Endothelial cell of umbilical vein (primary cell): ENCODE data around the gene DOC2B. TPM values are rescaled to one million over a fixed set of nuclear protein-coding genes. Genes with fewer than 3 reads are reported as not detected.

Experiments
- BruUV-seq: library from RNA; stranded (reverse); fragments of 400-500 nt; replicated peaks from 2 replicates; lab custom pipeline; 2021; lab: Mats Ljungman, UMichigan
- CTCF ChIA-PET: fragments of 300-600, 350-600 bp; sonication (Branson Sonifier 250); formaldehyde crosslinking; loops from one replicate; lab custom pipeline; 2021; ENCODE audit warnings: antibody characterized with exemption, inconsistent platforms; lab: Charles Lee
- POLR2A ChIA-PET: fragments of 300-600, 350-600 bp; sonication (Branson Sonifier 250); formaldehyde crosslinking; loops from one replicate; lab custom pipeline; 2021; ENCODE audit warnings: antibody characterized with exemption, inconsistent platforms; lab: Charles Lee
- DNase-seq: peaks from one replicate; pipeline ENCODE4 v3.0.0-alpha.2; 2011; ENCODE audit warnings: low read depth, low spot score
- FAIRE-seq: peaks from 2 replicates; lab custom pipeline; 2011; peaks lifted over from hg19 to GRCh38; lab: Jason Lieb, UNC
- H2AFZ ChIP-seq: 2 replicates; pipeline ENCODE4 v1.6.0; 2012; ENCODE audit warnings: low read depth, low read length, control low read depth, inconsistent platforms
- H3K27ac ChIP-seq: 2 replicates; pipeline ENCODE4 v1.5.1; 2011; ENCODE audit warnings: low read depth, mild to moderate bottlenecking, control low read depth, low read length, moderate library complexity; ENCODE audit not compliant: insufficient read depth
- H3K27me3 ChIP-seq, 2 experiments: 2 replicates each; pipeline versions ENCODE4 v1.6.0 to v1.6.1; 2011; ENCODE audit warnings: low read length in 2 of 2, mixed read lengths in 1 of 2; ENCODE audit not compliant: control insufficient read depth in 2 of 2, insufficient read depth in 2 of 2
- H3K36me3 ChIP-seq, 2 experiments: 2 replicates in 1 of 2; 3 replicates in 1 of 2; pipeline ENCODE4 v1.5.1; 2011; ENCODE audit warnings: low read length in 2 of 2, mild to moderate bottlenecking in 1 of 2, moderate library complexity in 1 of 2; ENCODE audit not compliant: control insufficient read depth in 2 of 2, insufficient read depth in 2 of 2; ENCODE audit errors: extremely low read depth in 1 of 2
- H3K4me1 ChIP-seq: 3 replicates; pipeline ENCODE4 v1.5.1; 2011; ENCODE audit warnings: mild to moderate bottlenecking, low read length; ENCODE audit not compliant: control insufficient read depth, insufficient read depth; ENCODE audit errors: extremely low read depth
- H3K4me2 ChIP-seq: 2 replicates; pipeline ENCODE4 v1.6.1; 2011; ENCODE audit warnings: low read length, control low read depth, mixed read lengths; ENCODE audit not compliant: insufficient read depth
- H3K4me3 ChIP-seq, 3 experiments: fragments of 200-600 bp in 1 of 3; sonication (generic), shearing (Covaris generic) in 1 of 3; replicated peaks in 1 of 3; 2 replicates each; pipeline ENCODE4 v1.5.1; 2011 to 2016; ENCODE audit warnings: control low read depth in 3 of 3, low read length in 3 of 3, mild to moderate bottlenecking in 2 of 3, inconsistent platforms in 1 of 3, low read depth in 1 of 3, moderate library complexity in 1 of 3; ENCODE audit not compliant: insufficient read depth in 1 of 3
- H3K79me2 ChIP-seq: 2 replicates; pipeline ENCODE4 v1.6.0; 2012; ENCODE audit warnings: low read length, inconsistent platforms; ENCODE audit not compliant: control insufficient read depth, insufficient read depth
- H3K9ac ChIP-seq: replicated peaks from 2 replicates; pipeline ENCODE3; 2011; ENCODE audit warnings: low read length, control low read depth; ENCODE audit not compliant: insufficient read depth; ENCODE audit errors: extremely low read depth
- H3K9me1 ChIP-seq: replicated peaks from 3 replicates; pipeline ENCODE4 v1.6.0; 2011; ENCODE audit warnings: mild to moderate bottlenecking, low read length; ENCODE audit not compliant: control insufficient read depth, insufficient read depth; ENCODE audit errors: extremely low read depth
- H3K9me3 ChIP-seq: replicated peaks from 2 replicates; pipeline ENCODE4 v1.5.1; 2012; ENCODE audit warnings: low read length, inconsistent platforms; ENCODE audit not compliant: control insufficient read depth, insufficient read depth
- H4K20me1 ChIP-seq: replicated peaks from 2 replicates; pipeline ENCODE3; 2011; ENCODE audit warnings: mild to moderate bottlenecking, low read length; ENCODE audit not compliant: control insufficient read depth, insufficient read depth; ENCODE audit errors: extremely low read depth
- EZH2 ChIP-seq: IDR thresholded peaks from 2 replicates; pipeline ENCODE4 v1.6.1; 2012; ENCODE audit warnings: borderline replicate concordance, low read depth, mild to moderate bottlenecking, moderate library complexity, low read length, inconsistent platforms; ENCODE audit not compliant: severe bottlenecking
- FOS ChIP-seq: IDR thresholded peaks from 2 replicates; pipeline ENCODE4 v1.6.1; 2011; ENCODE audit warnings: mild to moderate bottlenecking, low read length, moderate library complexity, borderline replicate concordance; ENCODE audit not compliant: insufficient read depth
- GATA2 ChIP-seq: IDR thresholded peaks from 2 replicates; pipeline ENCODE4 v1.7.0; 2011; ENCODE audit warnings: low read depth, mild to moderate bottlenecking, moderate library complexity, mixed read lengths, low read length; ENCODE audit not compliant: insufficient read length, insufficient read depth
- JUN ChIP-seq: IDR thresholded peaks from 2 replicates; pipeline ENCODE4 v1.6.1; 2011; ENCODE audit warnings: borderline replicate concordance, low read depth; ENCODE audit not compliant: insufficient read length, insufficient read depth
- MAX ChIP-seq: IDR thresholded peaks from 2 replicates; pipeline ENCODE4 v1.6.1; 2011; ENCODE audit not compliant: insufficient read depth, insufficient read length
- MYC ChIP-seq: IDR thresholded peaks from one replicate; pipeline ENCODE4 v1.6.1; 2011; ENCODE audit warnings: mild to moderate bottlenecking, low read depth, low read length
- POLR2A ChIP-seq: IDR thresholded peaks from 2 replicates; pipeline ENCODE4 v1.6.1; 2012; ENCODE audit warnings: low read depth, mild to moderate bottlenecking, control low read depth, low read length
- POLR2AphosphoS5 ChIP-seq: IDR thresholded peaks from 2 replicates; pipeline ENCODE4 v1.6.1; 2012; ENCODE audit warnings: low read depth, mild to moderate bottlenecking, control low read depth, low read length, moderate library complexity; ENCODE audit not compliant: insufficient read depth
- dilution Hi-C: fragments of 300-500 bp; cut with MboI; formaldehyde crosslinking; loops from one replicate; pipeline ENCODE4 v1.15.0; 2019; ENCODE audit warnings: low sequenced_read_pairs; ENCODE audit not compliant: extremely low pct_ligation_motif_present
- intact Hi-C: fragments of 100-400 bp; cut with micrococcal nuclease; formaldehyde crosslinking; loops from one replicate; pipeline ENCODE4 v1.10.0; 2022
- polyA plus RNA-seq, 4 experiments: library from polyadenylated mRNA; depleted of rRNA in 3 of 4; stranded (reverse) in 3 of 4; unstranded in 1 of 4; fragments of >200 nt; gene quantifications; 2 replicates each; pipeline versions ENCODE4 v1.2.1 to v1.2.3, GENCODE V29; 2011 to 2012; ENCODE audit warnings: missing spikeins in 1 of 4
- total RNA-seq: library from RNA; stranded (reverse); gene quantifications from 2 replicates; pipeline ENCODE4 v1.2.3, GENCODE V29; 2021
- TF ChIP-seq, protein P1 (sequence below), 2 donors: IDR thresholded peaks; 1 replicate in 1 of 2; 2 replicates in 1 of 2; pipeline ENCODE4 v1.5.1; 2011; ENCODE audit warnings: low read length in 2 of 2, mild to moderate bottlenecking in 2 of 2, moderate library complexity in 2 of 2, control low read depth in 1 of 2, inconsistent platforms in 1 of 2, low read depth in 1 of 2; ENCODE audit not compliant: insufficient read depth in 1 of 2; ENCODE audit errors: extremely low read depth in 1 of 2

The DOC2B gene
- total and polyA plus RNA-seq, 2 donors (not counting 3 experiments of a cell fraction or from before 2014, with no cell fraction given): 0.10 to 0.22 TPM

- H3K4me1 ChIP-seq: no peaks in the 10 kb centered on the region
- no TSS peak for BruUV-seq
- CTCF ChIA-PET: no interaction called here
- intact Hi-C loops (no loop called here), dilution Hi-C loops (no loop called here)
- DNase-seq: no peak
- TF ChIP-seq FOS: no peak
- no peak for TF ChIP-seq POLR2AphosphoS5
- no peak for TF ChIP-seq MAX
- TF ChIP-seq JUN: no peak
- no peak for TF ChIP-seq MYC
- TF ChIP-seq EZH2: no peak
- no peak for TF ChIP-seq POLR2A
- TF ChIP-seq GATA2: no peak
- TF ChIP-seq, protein P1, sequence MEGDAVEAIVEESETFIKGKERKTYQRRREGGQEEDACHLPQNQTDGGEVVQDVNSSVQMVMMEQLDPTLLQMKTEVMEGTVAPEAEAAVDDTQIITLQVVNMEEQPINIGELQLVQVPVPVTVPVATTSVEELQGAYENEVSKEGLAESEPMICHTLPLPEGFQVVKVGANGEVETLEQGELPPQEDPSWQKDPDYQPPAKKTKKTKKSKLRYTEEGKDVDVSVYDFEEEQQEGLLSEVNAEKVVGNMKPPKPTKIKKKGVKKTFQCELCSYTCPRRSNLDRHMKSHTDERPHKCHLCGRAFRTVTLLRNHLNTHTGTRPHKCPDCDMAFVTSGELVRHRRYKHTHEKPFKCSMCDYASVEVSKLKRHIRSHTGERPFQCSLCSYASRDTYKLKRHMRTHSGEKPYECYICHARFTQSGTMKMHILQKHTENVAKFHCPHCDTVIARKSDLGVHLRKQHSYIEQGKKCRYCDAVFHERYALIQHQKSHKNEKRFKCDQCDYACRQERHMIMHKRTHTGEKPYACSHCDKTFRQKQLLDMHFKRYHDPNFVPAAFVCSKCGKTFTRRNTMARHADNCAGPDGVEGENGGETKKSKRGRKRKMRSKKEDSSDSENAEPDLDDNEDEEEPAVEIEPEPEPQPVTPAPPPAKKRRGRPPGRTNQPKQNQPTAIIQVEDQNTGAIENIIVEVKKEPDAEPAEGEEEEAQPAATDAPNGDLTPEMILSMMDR (IDR thresholded peaks at IDR 0.05; ENCODE audit: extremely low read depth in 1 of 2, insufficient read depth in 1 of 2, low read depth in 1 of 2, low read length in 2 of 2): no peak
- no peak overlapping the region for H3K27ac ChIP-seq
- H3K79me2 ChIP-seq: no peaks in the 10 kb centered on the region
- no peak overlapping the region for H2AFZ ChIP-seq
- no peaks in the 10 kb centered on the region for H3K9me1 ChIP-seq
- no peak overlapping the region for H3K9ac ChIP-seq
- H3K36me3 ChIP-seq: no peaks in the 10 kb centered on the region
- H3K9me3 ChIP-seq: no peaks in the 10 kb centered on the region
- no peak overlapping the region for H3K4me2 ChIP-seq
- POLR2A ChIA-PET: no interaction called here
- peaks cover 0 to 2% of the 10 kb centered on the region in 2 experiments for H3K27me3 ChIP-seq
- no peak overlapping the region for H3K4me3 ChIP-seq
- no peak for FAIRE-seq
- no peaks in the 10 kb centered on the region for H4K20me1 ChIP-seq
These were observed 9.0 kb downstream of the DOC2B start for GRCh38 chr17:172401-172800.
